T-helper 2 cell treated with Interferon-gamma antibody and Interleukin-4, amounts not matched to agents 5 μg/mL and 100 μg/mL, for 36 hours (primary cell): ENCODE results near the gene DNAH17.

Experiments used
- DNase-seq: peaks from one replicate; pipeline ENCODE4 v3.0.0; 2021; ENCODE audit warnings: low spot score
- H3K27ac Mint-ChIP-seq: one replicate; pipeline ENCODE4 v1.8.0; 2021; ENCODE audit warnings: mild to moderate bottlenecking, mixed read lengths
- H3K27me3 Mint-ChIP-seq: one replicate; pipeline ENCODE4 v1.8.0; 2021; ENCODE audit warnings: low read depth, mixed read lengths
- H3K36me3 Mint-ChIP-seq: one replicate; pipeline ENCODE4 v1.8.0; 2021; ENCODE audit warnings: low read depth, mixed read lengths
- H3K4me1 Mint-ChIP-seq: one replicate; pipeline ENCODE4 v1.8.0; 2021; ENCODE audit warnings: low read depth, mixed read lengths
- H3K4me3 Mint-ChIP-seq: one replicate; pipeline ENCODE4 v1.8.0; 2022; ENCODE audit warnings: mild to moderate bottlenecking, moderate library complexity, mixed read lengths
- H3K9me3 Mint-ChIP-seq: one replicate; pipeline ENCODE4 v1.8.0; 2021; ENCODE audit warnings: mixed read lengths

DNAH17 gene

GRCh38 chr17:78596871-78597764 is 19.9 kb upstream of the DNAH17 start:
- Mint-ChIP-seq H3K27me3 (peaks cover 2% of the 10 kb centered on the region), H3K27ac (no peak overlapping the region), H3K4me1 (peaks cover 20% of the 10 kb centered on the region), H3K36me3 (no peaks in the 10 kb centered on the region), H3K9me3 (no peaks in the 10 kb centered on the region), H3K4me3 (no peak overlapping the region)
- no peak for DNase-seq

- H3K36me3 Mint-ChIP-seq, result no peaks in the 10 kb centered on the region
- peaks cover 23% of the 10 kb centered on the region for H3K4me1 Mint-ChIP-seq
- DNase-seq, result no peak
- no peak overlapping the region for H3K4me3 Mint-ChIP-seq
- H3K27me3 Mint-ChIP-seq, result peaks cover 2% of the 10 kb centered on the region
- no peak overlapping the region for H3K27ac Mint-ChIP-seq
- no peaks in the 10 kb centered on the region for H3K9me3 Mint-ChIP-seq
Observed at GRCh38 chr17:78595135-78595810, 18.1 kb upstream of the DNAH17 start.

GRCh38 chr17:78592991-78593329 is 15.8 kb upstream of the DNAH17 start:
- H3K27me3 Mint-ChIP-seq, result no peaks in the 10 kb centered on the region
- H3K9me3 Mint-ChIP-seq, result no peaks in the 10 kb centered on the region
- no peaks in the 10 kb centered on the region for H3K36me3 Mint-ChIP-seq
- no peak overlapping the region for H3K27ac Mint-ChIP-seq
- H3K4me1 Mint-ChIP-seq, result peaks cover 23% of the 10 kb centered on the region
- no peak for DNase-seq
- H3K4me3 Mint-ChIP-seq, result no peak overlapping the region

GRCh38 chr17:78591263-78591671 is 14.1 kb upstream of the DNAH17 start:
- H3K27ac Mint-ChIP-seq, result no peak overlapping the region
- H3K4me3 Mint-ChIP-seq, result no peak overlapping the region
- no peaks in the 10 kb centered on the region for H3K9me3 Mint-ChIP-seq
- peaks cover 13% of the 10 kb centered on the region for H3K4me1 Mint-ChIP-seq
- no peaks in the 10 kb centered on the region for H3K27me3 Mint-ChIP-seq
- no peak for DNase-seq
- H3K36me3 Mint-ChIP-seq, result no peaks in the 10 kb centered on the region

- no peak for DNase-seq
- no peaks in the 10 kb centered on the region for H3K36me3 Mint-ChIP-seq
- H3K9me3 Mint-ChIP-seq, result no peaks in the 10 kb centered on the region
- no peaks in the 10 kb centered on the region for H3K27me3 Mint-ChIP-seq
- no peak overlapping the region for H3K4me3 Mint-ChIP-seq
- H3K4me1 Mint-ChIP-seq, result peaks cover 10% of the 10 kb centered on the region
- H3K27ac Mint-ChIP-seq, result no peak overlapping the region
Observed at GRCh38 chr17:78589885-78590284, 12.7 kb upstream of the DNAH17 start.

- H3K4me3 Mint-ChIP-seq, result no peak overlapping the region
- H3K27ac Mint-ChIP-seq, result no peak overlapping the region
- no peaks in the 10 kb centered on the region for H3K9me3 Mint-ChIP-seq
- peaks cover 6% of the 10 kb centered on the region for H3K4me1 Mint-ChIP-seq
- DNase-seq, result no peak
- H3K27me3 Mint-ChIP-seq, result peaks cover 3% of the 10 kb centered on the region
- no peaks in the 10 kb centered on the region for H3K36me3 Mint-ChIP-seq
Observed at GRCh38 chr17:78589031-78589675, 12.0 kb upstream of the DNAH17 start.

- Mint-ChIP-seq H3K27me3 (peaks cover 3% of the 10 kb centered on the region), H3K9me3 (no peaks in the 10 kb centered on the region), H3K36me3 (no peaks in the 10 kb centered on the region), H3K4me1 (peaks cover 6% of the 10 kb centered on the region), H3K4me3 (no peak overlapping the region), H3K27ac (no peak overlapping the region)
- no peak for DNase-seq
Observed at GRCh38 chr17:78588258-78589030, 11.2 kb upstream of the DNAH17 start.

- Mint-ChIP-seq H3K4me1 (no peaks in the 10 kb centered on the region), H3K9me3 (no peaks in the 10 kb centered on the region), H3K4me3 (no peak overlapping the region), H3K27me3 (peaks cover 6% of the 10 kb centered on the region), H3K27ac (no peak overlapping the region), H3K36me3 (no peaks in the 10 kb centered on the region)
- DNase-seq, result no peak
Observed at GRCh38 chr17:78585006-78585630, 7.9 kb upstream of the DNAH17 start.

GRCh38 chr17:78583091-78583490 is 5.9 kb upstream of the DNAH17 start:
- H3K27ac Mint-ChIP-seq, result no peak overlapping the region
- no peaks in the 10 kb centered on the region for H3K4me1 Mint-ChIP-seq
- no peak overlapping the region for H3K4me3 Mint-ChIP-seq
- no peaks in the 10 kb centered on the region for H3K9me3 Mint-ChIP-seq
- DNase-seq, result no peak
- peaks cover 12% of the 10 kb centered on the region for H3K27me3 Mint-ChIP-seq
- no peaks in the 10 kb centered on the region for H3K36me3 Mint-ChIP-seq

- peaks cover 12% of the 10 kb centered on the region for H3K27me3 Mint-ChIP-seq
- H3K27ac Mint-ChIP-seq, result no peak overlapping the region
- no peak for DNase-seq
Observed at GRCh38 chr17:78581304-78581703, 4.1 kb upstream of the DNAH17 start.

GRCh38 chr17:78580277-78580804 is 3.1 kb upstream of the DNAH17 start:
- Mint-ChIP-seq H3K4me1 (no peaks in the 10 kb centered on the region), H3K4me3 (no peak overlapping the region), H3K9me3 (no peaks in the 10 kb centered on the region), H3K27me3 (peaks cover 12% of the 10 kb centered on the region), H3K36me3 (no peaks in the 10 kb centered on the region), H3K27ac (no peak overlapping the region)
- no peak for DNase-seq

More at GRCh38 chr17:78581304-78581703, 4.1 kb upstream of the DNAH17 start:
- Mint-ChIP-seq H3K36me3 (no peaks in the 10 kb centered on the region), H3K9me3 (no peaks in the 10 kb centered on the region), H3K4me3 (no peak overlapping the region), H3K4me1 (no peaks in the 10 kb centered on the region)

- Mint-ChIP-seq H3K27ac (no peak overlapping the region), H3K9me3 (no peaks in the 10 kb centered on the region), H3K4me1 (no peaks in the 10 kb centered on the region), H3K4me3 (no peak overlapping the region), H3K36me3 (no peaks in the 10 kb centered on the region), H3K27me3 (peaks cover 6% of the 10 kb centered on the region)
- DNase-seq, result no peak
Observed at GRCh38 chr17:78576389-78577112, 645 bp downstream of the DNAH17 start.

- Mint-ChIP-seq H3K27me3 (peaks cover 6% of the 10 kb centered on the region), H3K4me1 (no peaks in the 10 kb centered on the region), H3K27ac (no peak overlapping the region), H3K4me3 (no peak overlapping the region), H3K9me3 (no peaks in the 10 kb centered on the region), H3K36me3 (no peaks in the 10 kb centered on the region)
- no peak for DNase-seq
Observed at GRCh38 chr17:78575899-78576298, 1.3 kb downstream of the DNAH17 start.
